BE2C (cell line): Measurements from ENCODE around the gene AKR1C8.
A peak's percentile ranks its signal among the peaks of the same experiment; 100 is the strongest.
"Not testable (repeated sequence)": the region's sequence is repeated elsewhere in the genome, so short reads cannot be mapped to it uniquely, and the experiment has no call there.

ENCODE experiments used
- DNase-seq: peaks from one replicate; pipeline ENCODE4 v3.0.0-alpha.2; 2020
- H3K27me3 ChIP-seq: fragments of 250-450 bp; sonication (Bioruptor Pico); 2 replicates; pipeline ENCODE4 v1.5.1; 2020; ENCODE audit warnings: mild to moderate bottlenecking
- H3K36me3 ChIP-seq: fragments of 250-450 bp; sonication (Bioruptor Pico); 2 replicates; pipeline ENCODE4 v1.5.1; 2020; ENCODE audit warnings: mild to moderate bottlenecking
- H3K4me1 ChIP-seq: fragments of 250-450 bp; sonication (Bioruptor Pico); 2 replicates; pipeline ENCODE4 v1.5.1; 2020
- H3K4me3 ChIP-seq: 2 replicates; pipeline ENCODE4 v1.5.1; 2011; ENCODE audit warnings: low read depth, low read length
- H3K9me3 ChIP-seq: fragments of 250-450 bp; sonication (Bioruptor Pico); 2 replicates; pipeline ENCODE4 v1.5.1; 2020
- CTCF ChIP-seq: IDR thresholded peaks from 2 replicates; pipeline ENCODE4 v1.5.1; 2012; ENCODE audit warnings: mild to moderate bottlenecking, low read depth, low read length

The AKR1C8 gene

DNA sequence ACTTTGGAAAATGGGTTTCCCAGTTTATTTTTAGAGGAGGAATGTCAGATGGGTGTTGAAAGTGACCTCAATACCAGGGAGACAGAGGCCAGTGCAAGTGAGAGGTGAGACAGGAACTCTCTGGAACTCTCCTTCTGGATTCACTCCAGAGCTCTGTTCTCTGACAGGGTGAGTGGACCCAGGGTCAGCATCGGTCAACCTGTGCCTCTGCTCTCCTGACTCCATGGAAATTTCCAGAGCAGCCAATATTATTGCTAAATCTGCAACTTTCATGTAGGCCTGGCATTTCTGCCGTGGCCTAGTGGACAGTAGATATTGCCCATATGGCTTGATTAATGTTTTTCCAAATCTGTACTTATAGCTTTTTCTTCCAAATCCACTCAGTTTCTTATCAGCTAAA is 31.9 kb upstream of the AKR1C8 start:
- Histone ChIP-seq H3K36me3 (no peaks in the 10 kb centered on the region), H3K4me1 (no peaks in the 10 kb centered on the region), H3K9me3 (no peaks in the 10 kb centered on the region), H3K27me3 (no peaks in the 10 kb centered on the region), H3K4me3 (no peak overlapping the region)
- no peak for TF ChIP-seq CTCF
- DNase-seq: no peak

DNA sequence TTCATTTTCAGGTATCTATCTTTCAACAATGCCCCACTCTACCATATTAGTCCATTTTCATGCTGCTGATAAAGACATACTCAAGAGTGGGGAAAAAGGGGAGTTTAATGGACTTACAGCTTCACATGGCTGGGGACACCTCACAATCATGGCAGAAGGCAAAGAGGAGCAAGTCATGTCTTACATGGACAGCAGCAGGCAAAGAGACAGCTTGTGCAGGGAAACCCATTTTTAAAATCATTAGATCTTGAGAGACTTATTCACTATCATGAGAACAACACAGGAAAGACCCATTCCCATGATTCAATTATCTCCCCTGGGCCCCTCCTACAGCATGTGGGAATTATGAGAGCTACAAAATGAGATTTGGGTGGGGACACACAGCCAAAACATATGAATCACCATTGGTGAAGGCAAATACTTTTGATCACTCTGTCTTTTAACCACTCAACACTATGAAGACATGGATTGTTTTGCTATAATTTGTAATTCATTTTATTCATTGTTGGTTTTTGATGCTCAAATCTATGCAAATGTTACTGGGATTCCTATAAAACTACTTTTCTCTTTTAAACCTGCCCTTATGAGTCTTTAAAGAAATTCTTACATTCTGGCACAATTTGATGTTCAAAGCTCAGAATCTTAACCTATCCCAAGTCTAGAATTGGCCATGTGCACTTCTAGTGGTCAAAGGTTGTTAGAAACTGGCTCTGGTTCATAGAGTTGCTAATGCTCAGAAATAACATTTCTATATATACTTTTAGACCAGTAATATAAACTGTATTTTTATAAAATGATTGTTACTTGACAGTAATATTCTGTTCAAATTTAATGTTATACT is 27.0 kb upstream of the AKR1C8 start:
- no peak for TF ChIP-seq CTCF
- DNase-seq: no peak
- Histone ChIP-seq H3K27me3 (no peaks in the 10 kb centered on the region), H3K4me3 (no peak overlapping the region), H3K9me3 (no peaks in the 10 kb centered on the region), H3K4me1 (no peaks in the 10 kb centered on the region), H3K36me3 (no peaks in the 10 kb centered on the region)

- not testable (repeated sequence) for H3K27me3 ChIP-seq, H3K36me3 ChIP-seq, H3K9me3 ChIP-seq, H3K4me3 ChIP-seq, H3K4me1 ChIP-seq
- peak; percentile 22; the same call in 1 of the 2 replicates for TF ChIP-seq CTCF
- DNase-seq: peak; percentile 8
These were observed 25.3 kb upstream of the AKR1C8 start for GRCh38 chr10:5210261-5210660.

DNA sequence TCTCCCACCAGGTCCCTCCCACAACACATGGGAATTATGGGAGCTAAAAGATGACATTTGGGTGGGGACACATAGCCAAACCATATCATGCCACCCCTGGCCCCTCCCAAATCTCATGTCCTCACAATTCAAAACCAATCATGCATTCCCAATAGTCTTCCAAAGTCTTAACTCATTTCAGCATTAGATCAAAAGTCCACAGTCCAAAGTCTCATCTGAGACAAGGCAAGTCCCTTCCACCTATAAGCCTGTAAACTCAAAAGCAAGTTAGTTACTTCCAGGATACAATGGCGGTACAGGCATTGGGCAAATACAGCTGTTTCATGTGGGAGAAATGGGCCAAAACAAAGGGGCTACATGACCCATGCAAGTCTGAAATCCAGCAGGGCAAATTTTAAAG is 24.8 kb upstream of the AKR1C8 start:
- H3K9me3 ChIP-seq, DNase-seq, H3K27me3 ChIP-seq, H3K36me3 ChIP-seq, H3K4me3 ChIP-seq, H3K4me1 ChIP-seq: not testable (repeated sequence)

GRCh38 chr10:5206799-5207198 is 21.8 kb upstream of the AKR1C8 start:
- H3K36me3 ChIP-seq: no peaks in the 10 kb centered on the region
- no peak for TF ChIP-seq CTCF
- no peaks in the 10 kb centered on the region for H3K9me3 ChIP-seq
- no peak overlapping the region for H3K4me3 ChIP-seq
- no peaks in the 10 kb centered on the region for H3K27me3 ChIP-seq
- H3K4me1 ChIP-seq: no peaks in the 10 kb centered on the region
- no peak for DNase-seq

DNA sequence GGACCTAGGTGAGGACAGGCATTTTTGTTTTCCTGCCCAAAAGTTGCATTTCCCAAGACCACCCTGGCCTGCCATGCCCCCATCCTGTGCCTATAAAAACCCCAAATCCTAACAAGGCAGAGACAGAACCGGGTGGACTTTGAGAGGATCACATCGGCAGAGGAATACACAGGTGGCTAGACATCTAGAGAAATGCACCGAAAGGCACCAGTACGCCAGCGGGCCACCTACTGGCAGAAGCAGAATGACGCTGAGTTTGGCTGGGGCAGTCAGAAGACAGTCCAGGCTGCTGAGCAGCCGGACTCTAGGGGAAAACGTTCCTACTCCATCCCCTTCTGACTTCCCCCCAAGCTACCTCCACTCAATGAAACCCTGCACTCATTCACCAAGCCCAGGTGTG is 14.4 kb upstream of the AKR1C8 start:
- Histone ChIP-seq H3K4me3 (no peak overlapping the region), H3K9me3 (no peaks in the 10 kb centered on the region), H3K27me3 (no peaks in the 10 kb centered on the region), H3K36me3 (no peaks in the 10 kb centered on the region), H3K4me1 (no peaks in the 10 kb centered on the region)
- no peak for DNase-seq
- peak; percentile 27; the same call in 1 of the 2 replicates for TF ChIP-seq CTCF
